CD4-positive, CD25-positive, alpha-beta regulatory T cell (primary cell): Measurements from ENCODE around the gene PRDM11. TPM values are rescaled to one million over a fixed set of nuclear protein-coding genes. Genes with fewer than 3 reads are reported as not detected.
A peak's percentile ranks its signal among the peaks of the same experiment; 100 is the strongest.

Experiments used
- ATAC-seq, 2 donors: fragments of 150-1000 bp; cut with Tn5 transposase; one replicate each; pipeline ENCODE4 v1.10.0; 2021; ENCODE audit warnings: low read depth in 2 of 2, moderate number of reproducible peaks in 2 of 2, moderate library complexity in 1 of 2
- DNase-seq, 3 donors: peaks; one replicate each; pipeline versions ENCODE4 v3.0.0 to v3.0.0-alpha.2; 2012 to 2022; ENCODE audit warnings: mixed read lengths in 1 of 3
- H3K27ac ChIP-seq: one replicate; pipeline ENCODE4 v1.7.0; 2013; ENCODE audit warnings: mild to moderate bottlenecking, low read length; ENCODE audit not compliant: insufficient read depth, poor library complexity, severe bottlenecking
- H3K27me3 ChIP-seq: one replicate; pipeline ENCODE4 v1.7.0; 2013; ENCODE audit warnings: low read length; ENCODE audit not compliant: control insufficient read depth, insufficient read depth
- H3K36me3 ChIP-seq: one replicate; pipeline ENCODE4 v1.7.0; 2013; ENCODE audit warnings: mild to moderate bottlenecking, low read length, moderate library complexity; ENCODE audit not compliant: control insufficient read depth, insufficient read depth
- H3K4me1 ChIP-seq: 2 replicates; pipeline ENCODE4 v1.7.0; 2013; ENCODE audit warnings: mild to moderate bottlenecking, low read length; ENCODE audit not compliant: insufficient read depth, control insufficient read depth, poor library complexity, severe bottlenecking
- H3K4me3 ChIP-seq: one replicate; pipeline ENCODE4 v1.7.0; 2013; ENCODE audit warnings: low read depth, mild to moderate bottlenecking, low read length, moderate library complexity
- H3K9me3 ChIP-seq, 2 experiments: 1 replicate in 1 of 2; 2 replicates in 1 of 2; pipeline ENCODE4 v1.7.0; 2013; ENCODE audit warnings: low read length in 2 of 2, mild to moderate bottlenecking in 1 of 2, moderate library complexity in 1 of 2; ENCODE audit not compliant: control insufficient read depth in 2 of 2
- H3K27ac Mint-ChIP-seq, 3 donors: one replicate each; pipeline ENCODE4 v1.8.0; 2020 to 2022; ENCODE audit warnings: mild to moderate bottlenecking in 3 of 3, mixed read lengths in 3 of 3, moderate library complexity in 2 of 3
- H3K27me3 Mint-ChIP-seq: one replicate; pipeline ENCODE4 v1.8.0; 2022; ENCODE audit warnings: mild to moderate bottlenecking, mixed read lengths
- H3K36me3 Mint-ChIP-seq: one replicate; pipeline ENCODE4 v1.8.0; 2020; ENCODE audit warnings: mixed read lengths
- H3K4me1 Mint-ChIP-seq, 4 donors: one replicate each; pipeline ENCODE4 v1.8.0; 2020 to 2022; ENCODE audit warnings: mixed read lengths in 4 of 4, mild to moderate bottlenecking in 1 of 4
- H3K4me3 Mint-ChIP-seq, 4 donors: one replicate each; pipeline ENCODE4 v1.8.0; 2020 to 2022; ENCODE audit warnings: mild to moderate bottlenecking in 4 of 4, mixed read lengths in 4 of 4, moderate library complexity in 3 of 4
- H3K9me3 Mint-ChIP-seq, 7 donors: one replicate each; pipeline ENCODE4 v1.8.0; 2020 to 2022; ENCODE audit warnings: mixed read lengths in 7 of 7, mild to moderate bottlenecking in 3 of 7, moderate library complexity in 2 of 7
- polyA plus RNA-seq, 4 donors: library from polyadenylated mRNA; unstranded; fragments of 300-500 nt; fragmentation: Illumina TruSeq; gene quantifications; one replicate each; pipeline ENCODE4 v1.2.3, GENCODE V29; 2021
- total RNA-seq: library from RNA; stranded (reverse); gene quantifications from one replicate; pipeline ENCODE4 v1.2.3, GENCODE V29; 2022

Gene PRDM11
- total and polyA plus RNA-seq, 5 donors from 2014 or later = 0.37 to 9.0 (median 0.65) TPM

DNA sequence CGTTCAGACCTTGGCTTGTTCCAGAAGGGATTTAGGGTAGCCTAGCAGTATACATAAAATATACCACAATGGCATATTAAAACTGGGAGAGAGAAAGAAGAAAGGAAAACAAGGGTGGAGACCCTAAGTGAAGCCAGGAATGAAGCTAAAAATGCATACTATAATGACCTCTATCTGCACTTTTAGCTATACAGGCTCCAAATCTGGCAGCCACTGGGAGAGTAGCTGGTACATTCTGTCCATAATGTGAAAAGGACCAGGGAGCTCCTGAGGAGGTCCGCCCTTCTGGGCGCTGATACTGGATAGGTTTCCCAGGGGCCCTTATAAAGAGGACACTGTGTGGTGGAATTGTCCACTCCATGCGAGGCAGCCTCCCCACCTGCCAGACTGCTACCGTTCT, 42.8 kb downstream of the PRDM11 start:
- H3K4me3 Mint-ChIP-seq = no peak overlapping the region
- no peaks in the 10 kb centered on the region for H3K4me1 Mint-ChIP-seq

DNA sequence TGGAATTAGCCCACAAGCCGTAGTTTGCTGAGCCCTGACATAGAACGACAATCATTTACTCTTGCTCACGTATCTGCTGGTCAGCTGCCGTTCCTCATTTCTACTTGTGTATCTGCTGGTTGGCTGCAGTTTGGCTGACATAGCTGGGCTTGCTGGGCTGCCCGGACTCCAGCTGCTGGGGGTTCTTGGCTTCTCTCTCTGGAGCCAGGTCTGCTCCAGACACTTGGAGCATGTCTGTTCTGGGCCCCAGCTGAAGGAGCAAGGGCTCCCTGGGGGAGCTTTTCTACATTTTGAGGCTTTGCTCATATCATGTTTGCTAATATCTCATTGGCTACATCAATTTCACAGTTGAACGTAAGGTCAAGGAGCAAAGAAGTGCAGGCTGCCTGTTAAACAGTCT, 47.3 kb downstream of the PRDM11 start:
- Mint-ChIP-seq H3K4me3 (no peak overlapping the region), H3K27me3 (no peaks in the 10 kb centered on the region), H3K4me1 (no peaks in the 10 kb centered on the region), H3K9me3 (peaks cover 0 to 1% (median 0%) of the 10 kb centered on the region in 7 donors), H3K36me3 (peaks cover 26% of the 10 kb centered on the region), H3K27ac (no peak overlapping the region)
- DNase-seq (no peak), ATAC-seq (no peak)
- H3K27me3 ChIP-seq = no peaks in the 10 kb centered on the region
- no peaks in the 10 kb centered on the region for H3K9me3 ChIP-seq
- H3K36me3 ChIP-seq = no peaks in the 10 kb centered on the region
- no peak overlapping the region for H3K27ac ChIP-seq
- no peaks in the 10 kb centered on the region for H3K4me1 ChIP-seq
- H3K4me3 ChIP-seq = no peak overlapping the region

More for the DNA sequence above, 42.8 kb downstream of the PRDM11 start:
- Histone ChIP-seq H3K27me3 (no peaks in the 10 kb centered on the region), H3K9me3 (no peaks in the 10 kb centered on the region), H3K27ac (no peak overlapping the region), H3K4me3 (no peak overlapping the region), H3K36me3 (peaks cover 2% of the 10 kb centered on the region), H3K4me1 (no peaks in the 10 kb centered on the region)
- H3K27me3 Mint-ChIP-seq = no peaks in the 10 kb centered on the region
- H3K9me3 Mint-ChIP-seq = peaks cover 0 to 1% (median 0%) of the 10 kb centered on the region in 7 donors
- no peak for ATAC-seq
- DNase-seq = no peak
- no peak overlapping the region for H3K27ac Mint-ChIP-seq
- H3K36me3 Mint-ChIP-seq = peaks cover 32% of the 10 kb centered on the region

DNA sequence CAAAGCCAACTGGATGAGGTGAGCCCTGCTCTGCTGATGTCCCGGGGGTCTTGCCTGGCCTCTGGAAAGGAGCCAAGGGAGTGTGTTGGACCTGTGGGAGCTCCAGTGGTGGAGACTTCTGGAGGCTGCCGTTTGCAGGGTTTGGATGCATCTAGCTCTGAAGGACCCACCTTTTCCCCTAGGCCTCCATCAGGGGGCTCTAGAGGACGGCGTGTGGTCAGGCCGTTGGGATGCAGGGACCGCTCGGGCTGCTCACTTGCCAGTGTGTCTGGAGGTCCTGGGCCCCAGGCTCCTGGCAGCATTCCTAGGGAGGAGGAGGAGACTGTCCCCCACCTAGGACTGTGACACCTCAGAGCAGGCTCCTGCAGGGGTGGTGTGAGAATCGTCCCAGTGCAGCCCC, 58.3 kb downstream of the PRDM11 start:
- no peaks in the 10 kb centered on the region for H3K27me3 Mint-ChIP-seq
- no peak overlapping the region for H3K4me3 Mint-ChIP-seq
- Histone ChIP-seq H3K27ac (no peak overlapping the region), H3K4me1 (no peaks in the 10 kb centered on the region), H3K36me3 (no peaks in the 10 kb centered on the region), H3K4me3 (no peak overlapping the region), H3K9me3 (no peaks in the 10 kb centered on the region), H3K27me3 (no peaks in the 10 kb centered on the region)
- H3K36me3 Mint-ChIP-seq = peaks cover 24% of the 10 kb centered on the region
- H3K4me1 Mint-ChIP-seq = peaks cover 0 to 10% (median 2%) of the 10 kb centered on the region in 4 donors
- H3K27ac Mint-ChIP-seq = no peak overlapping the region
- no peak for ATAC-seq
- no peak for DNase-seq
- peaks cover 0 to 3% (median 0%) of the 10 kb centered on the region in 7 donors for H3K9me3 Mint-ChIP-seq

DNA sequence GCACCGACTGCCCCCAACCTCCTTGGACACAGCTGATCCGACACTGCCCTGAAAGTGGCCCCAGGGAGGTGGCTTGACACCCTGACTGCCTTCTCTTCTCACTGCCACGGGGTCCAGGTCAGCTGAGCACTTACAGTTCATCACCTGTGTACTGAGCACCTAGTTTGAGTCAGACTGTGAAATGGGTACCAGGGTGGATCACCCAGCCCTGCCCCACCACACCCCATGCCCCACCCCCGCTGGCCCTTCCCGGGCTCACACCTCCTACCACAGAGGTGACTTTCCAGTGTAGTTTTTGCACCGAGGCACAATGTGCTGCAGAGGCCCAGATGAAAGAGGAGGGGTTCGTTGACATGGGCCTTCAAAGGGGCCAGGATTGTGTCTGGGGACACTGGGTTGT, 59.5 kb downstream of the PRDM11 start:
- no peaks in the 10 kb centered on the region for H3K4me1 ChIP-seq
- H3K27ac ChIP-seq = no peak overlapping the region
- no peak overlapping the region for H3K4me3 Mint-ChIP-seq
- H3K27ac Mint-ChIP-seq = no peak overlapping the region
- H3K27me3 ChIP-seq = no peaks in the 10 kb centered on the region
- no peaks in the 10 kb centered on the region for H3K9me3 ChIP-seq
- H3K36me3 Mint-ChIP-seq = peaks cover 24% of the 10 kb centered on the region
- peaks cover 0 to 3% (median 0%) of the 10 kb centered on the region in 7 donors for H3K9me3 Mint-ChIP-seq
- no peaks in the 10 kb centered on the region for H3K27me3 Mint-ChIP-seq
- DNase-seq (no peak), ATAC-seq (no peak)
- peaks cover 0 to 7% (median 2%) of the 10 kb centered on the region in 4 donors for H3K4me1 Mint-ChIP-seq
- no peaks in the 10 kb centered on the region for H3K36me3 ChIP-seq
- H3K4me3 ChIP-seq = no peak overlapping the region

DNA sequence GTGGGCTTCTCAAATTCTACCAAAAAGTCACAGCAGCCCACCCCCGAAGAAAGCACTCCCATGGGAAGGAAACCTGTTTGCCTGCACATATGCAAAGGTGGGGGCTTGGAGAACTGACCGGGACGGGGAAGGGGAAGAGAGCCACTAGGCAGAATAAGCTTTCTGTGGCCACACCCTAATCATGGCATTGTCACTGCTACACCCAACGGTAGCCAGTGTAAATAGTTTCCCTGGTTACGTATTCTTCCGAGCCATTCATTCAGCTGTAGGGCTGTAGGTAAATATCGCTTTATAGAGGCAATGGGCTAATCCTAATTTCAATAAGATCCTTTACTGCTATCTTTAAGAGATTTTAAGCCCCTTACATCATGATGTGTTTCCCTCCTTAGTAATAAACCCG, 61.7 kb downstream of the PRDM11 start:
- H3K9me3 ChIP-seq = no peaks in the 10 kb centered on the region
- Mint-ChIP-seq H3K27me3 (no peaks in the 10 kb centered on the region), H3K4me3 (no peak overlapping the region), H3K9me3 (peaks cover 0 to under 1% (median 0%) of the 10 kb centered on the region in 7 donors), H3K36me3 (peaks cover 18% of the 10 kb centered on the region), H3K4me1 (peaks cover 0 to 5% (median 0%) of the 10 kb centered on the region in 4 donors), H3K27ac (no peak overlapping the region)
- H3K27ac ChIP-seq = no peak overlapping the region
- H3K4me3 ChIP-seq = no peak overlapping the region
- no peaks in the 10 kb centered on the region for H3K36me3 ChIP-seq
- ATAC-seq (no peak), DNase-seq (no peak)
- no peaks in the 10 kb centered on the region for H3K27me3 ChIP-seq
- H3K4me1 ChIP-seq = no peaks in the 10 kb centered on the region

DNA sequence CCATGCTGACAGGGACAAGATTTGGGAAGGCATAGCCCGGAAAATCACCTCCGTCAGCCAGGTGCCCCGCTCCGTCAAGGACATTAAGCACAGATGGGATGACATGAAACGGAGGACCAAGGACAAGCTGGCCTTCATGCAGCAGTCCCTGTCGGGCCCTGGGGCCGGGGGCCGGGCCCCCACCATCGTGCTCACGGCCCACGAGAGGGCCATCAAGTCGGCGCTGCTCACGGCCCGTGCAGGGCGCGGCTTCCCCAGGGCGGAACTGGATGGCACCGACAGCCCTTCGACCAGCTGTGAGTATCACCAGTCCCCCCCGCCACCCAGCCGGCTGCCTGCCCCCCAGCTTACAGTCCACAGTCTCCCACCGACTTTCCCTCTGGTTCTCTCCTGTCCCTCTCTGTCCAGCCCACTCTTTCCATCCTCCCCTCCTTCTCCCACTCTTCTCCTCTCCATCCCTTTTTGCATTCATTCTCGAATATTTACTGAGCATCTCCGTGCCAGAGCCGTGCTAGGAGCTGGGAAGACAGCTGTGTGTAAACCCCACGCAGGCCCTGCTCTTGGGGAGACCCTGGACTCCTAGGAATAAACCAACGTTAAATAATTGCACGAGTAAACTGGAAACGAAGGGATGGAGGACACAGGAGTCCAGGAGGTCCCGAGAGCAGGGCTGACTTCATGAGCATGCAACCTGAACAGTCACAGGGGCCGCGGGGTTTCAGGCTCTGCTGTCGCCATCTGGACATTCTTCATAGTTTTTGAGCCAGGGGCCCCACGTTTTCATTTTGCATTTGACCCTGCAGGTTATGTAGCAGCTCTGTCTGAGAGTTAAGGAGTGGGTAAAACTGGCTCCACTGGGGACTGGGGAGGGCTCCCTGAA, 62.8 kb downstream of the PRDM11 start:
- no peaks in the 10 kb centered on the region for H3K9me3 Mint-ChIP-seq
- peaks cover 0 to 3% (median 0%) of the 10 kb centered on the region in 4 donors for H3K4me1 Mint-ChIP-seq
- no peaks in the 10 kb centered on the region for H3K4me1 ChIP-seq
- H3K36me3 ChIP-seq = no peaks in the 10 kb centered on the region
- H3K27me3 ChIP-seq = no peaks in the 10 kb centered on the region
- no peak overlapping the region for H3K27ac ChIP-seq
- peak overlapping the region in 1 of 3 donors; percentile 48 for H3K27ac Mint-ChIP-seq
- H3K4me3 ChIP-seq = no peak overlapping the region
- peaks cover 21% of the 10 kb centered on the region for H3K36me3 Mint-ChIP-seq
- ATAC-seq (no peak), DNase-seq (no peak)
- H3K27me3 Mint-ChIP-seq = no peaks in the 10 kb centered on the region
- H3K9me3 ChIP-seq = no peaks in the 10 kb centered on the region
- no peak overlapping the region for H3K4me3 Mint-ChIP-seq

DNA sequence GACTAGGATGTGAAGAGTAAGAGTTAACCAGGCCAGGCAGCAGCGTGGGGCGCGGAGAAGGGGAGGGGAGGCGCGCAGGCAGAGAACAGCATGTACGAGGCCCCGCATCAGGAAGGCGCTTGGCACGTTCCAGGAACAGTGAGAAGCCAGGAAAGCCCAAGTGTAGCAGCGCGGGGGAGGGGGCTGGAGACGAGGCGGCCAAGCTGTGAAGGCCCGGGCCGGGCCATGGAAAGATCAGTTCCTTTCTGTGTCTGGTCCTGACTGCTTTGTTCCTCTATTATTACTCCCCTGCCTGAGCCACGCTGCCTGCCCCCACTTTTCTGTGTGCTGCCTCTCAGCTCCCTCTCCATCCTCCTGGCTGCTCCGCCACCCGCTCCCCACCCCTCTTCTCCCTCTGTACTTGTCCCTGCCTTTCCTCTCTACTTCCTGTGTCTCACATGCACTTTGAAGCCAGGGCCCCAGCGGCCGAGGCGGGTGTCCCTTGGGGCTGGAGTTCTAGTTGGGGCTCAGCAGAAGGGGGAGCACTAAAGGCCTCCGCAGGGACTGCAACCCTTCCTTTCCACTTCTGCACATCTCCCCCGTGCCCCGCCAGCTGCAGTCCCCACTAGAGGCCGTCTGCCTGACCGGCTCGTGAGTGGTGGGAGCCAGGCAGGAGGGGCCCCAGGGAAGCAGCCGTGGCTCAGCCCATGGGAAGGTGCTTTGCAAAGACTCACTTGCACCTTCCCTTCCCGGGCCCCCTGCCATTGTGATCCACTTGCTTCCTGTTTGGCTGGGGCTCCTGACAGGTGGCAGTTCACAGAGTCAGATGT, 63.7 kb downstream of the PRDM11 start:
- DNase-seq (no peak), ATAC-seq (no peak)
- Histone ChIP-seq H3K4me1 (no peaks in the 10 kb centered on the region), H3K27me3 (no peaks in the 10 kb centered on the region), H3K36me3 (no peaks in the 10 kb centered on the region), H3K27ac (no peak overlapping the region), H3K4me3 (no peak overlapping the region), H3K9me3 (no peaks in the 10 kb centered on the region)
- Mint-ChIP-seq H3K36me3 (peaks cover 24% of the 10 kb centered on the region), H3K27ac (peak overlapping the region in 1 of 3 donors; percentile 48), H3K9me3 (no peaks in the 10 kb centered on the region), H3K27me3 (no peaks in the 10 kb centered on the region), H3K4me3 (no peak overlapping the region), H3K4me1 (peaks cover 0 to 3% (median 0%) of the 10 kb centered on the region in 4 donors)
